Measurements from ENCODE around the gene MUC20.
"Not testable (repeated sequence)": the region's sequence is repeated elsewhere in the genome, so short reads cannot be mapped to it uniquely, and the experiment has no call there.

MUC20 gene

GRCh38 chr3:195736866-195737490, 16.2 kb downstream of the MUC20 start:
- no peak for TF ChIP-seq CTCF (IDR thresholded peaks at IDR 0.05; ENCODE audit: low read depth, low read length, missing control alignments)
- no peak for DNase-seq (ENCODE audit: extremely low read depth, low read depth)
- no peak overlapping the region for H3K4me3 ChIP-seq (replicated peaks; ENCODE audit: low read depth, low read length)

- not testable (repeated sequence) for H3K4me3 ChIP-seq (replicated peaks; ENCODE audit: low read depth, low read length); DNase-seq (ENCODE audit: extremely low read depth, low read depth)
These were observed 17.0 kb downstream of the MUC20 start for GRCh38 chr3:195737782-195738181.

GRCh38 chr3:195738274-195739044, 17.7 kb downstream of the MUC20 start:
- no peak overlapping the region for H3K4me3 ChIP-seq (replicated peaks; ENCODE audit: low read depth, low read length)
- TF ChIP-seq CTCF (IDR thresholded peaks at IDR 0.05; ENCODE audit: low read depth, low read length, missing control alignments), result no peak
- no peak for DNase-seq (ENCODE audit: extremely low read depth, low read depth)

GRCh38 chr3:195739561-195740111, 18.9 kb downstream of the MUC20 start:
- H3K4me3 ChIP-seq (replicated peaks; ENCODE audit: low read depth, low read length), result no peak overlapping the region
- DNase-seq (ENCODE audit: extremely low read depth, low read depth), result no peak
- no peak for TF ChIP-seq CTCF (IDR thresholded peaks at IDR 0.05; ENCODE audit: low read depth, low read length, missing control alignments)

- no peak for TF ChIP-seq CTCF (IDR thresholded peaks at IDR 0.05; ENCODE audit: low read depth, low read length, missing control alignments)
- DNase-seq (ENCODE audit: extremely low read depth, low read depth), result no peak
- no peak overlapping the region for H3K4me3 ChIP-seq (replicated peaks; ENCODE audit: low read depth, low read length)
These were observed 23.7 kb downstream of the MUC20 start for GRCh38 chr3:195744437-195744836.

GRCh38 chr3:195746346-195746745, 25.6 kb downstream of the MUC20 start:
- TF ChIP-seq CTCF (IDR thresholded peaks at IDR 0.05; ENCODE audit: low read depth, low read length, missing control alignments), result no peak

GRCh38 chr3:195746751-195747150, 26.0 kb downstream of the MUC20 start:
- H3K4me3 ChIP-seq (replicated peaks; ENCODE audit: low read depth, low read length), result no peak overlapping the region
- no peak for TF ChIP-seq CTCF (IDR thresholded peaks at IDR 0.05; ENCODE audit: low read depth, low read length, missing control alignments)
- DNase-seq (ENCODE audit: extremely low read depth, low read depth), result no peak

More at GRCh38 chr3:195746346-195746745, 25.6 kb downstream of the MUC20 start:
- H3K4me3 ChIP-seq (replicated peaks; ENCODE audit: low read depth, low read length), result no peak overlapping the region
- DNase-seq (ENCODE audit: extremely low read depth, low read depth), result no peak

Data from HFF-Myc (cell line).